ENCODE measurements around the gene PAGR1. TPM values are rescaled to one million over a fixed set of nuclear protein-coding genes. Genes with fewer than 3 reads are reported as not detected.

Gene PAGR1
- total and polyA plus RNA-seq, 2 of the 13 experiments (the other 11 are each of a cell fraction or from before 2014, with no cell fraction given), result 9.8 to 66.4 TPM

- TF ChIP-seq HMGXB3 (CRISPR knock-in tag; IDR thresholded peaks at IDR 0.05; ENCODE audit: borderline replicate concordance) (0 out of 2 replicates have a peak, but pooled peaks have one; percentile 4), ZNF772 (CRISPR knock-in tag; IDR thresholded peaks at IDR 0.05) (0 out of 2 replicates have a peak, but pooled peaks have one; percentile 19), NFIC (IDR thresholded peaks at IDR 0.05; ENCODE audit: low read length) (0 out of 2 replicates have a peak, but pooled peaks have one; percentile 29), ZNF225 (CRISPR knock-in tag; IDR thresholded peaks at IDR 0.05) (peak; percentile 63; the same call in 1 of the 2 replicates), SSRP1 (CRISPR knock-in tag; IDR thresholded peaks at IDR 0.05) (0 out of 2 replicates have a peak, but pooled peaks have one; percentile 48), HNF4G (IDR thresholded peaks at IDR 0.05; ENCODE audit: borderline replicate concordance, low read depth, low read length) (peak; percentile 21; the same call in 1 of the 2 replicates), HNF4G (CRISPR knock-in tag; IDR thresholded peaks at IDR 0.05; ENCODE audit: borderline replicate concordance, low read depth) (no peak; the same call in 1 of the 2 replicates), MXD4 (CRISPR knock-in tag; IDR thresholded peaks at IDR 0.05) (0 out of 2 replicates have a peak, but pooled peaks have one; percentile 7), TFE3 (CRISPR knock-in tag; IDR thresholded peaks at IDR 0.05) (peak; percentile 22; the same call in 1 of the 2 replicates), ZNF687 (CRISPR knock-in tag; IDR thresholded peaks at IDR 0.05) (peak; percentile 65), HMGXB4 (CRISPR knock-in tag; IDR thresholded peaks at IDR 0.05; ENCODE audit: borderline replicate concordance in 1 of 2, low read depth in 1 of 2) (peak in 1 of 2 experiments; percentile 59; a peak in 1 of 4 replicates), POLR2A (IDR thresholded peaks at IDR 0.05; ENCODE audit: insufficient read depth in 1 of 2, low read depth in 2 of 2, low read length in 2 of 2) (peak; percentile 1 to 47; a peak in 1 of 4 replicates), MATR3 (CRISPR knock-in tag; IDR thresholded peaks at IDR 0.05) (no peak), ZNF891 (CRISPR knock-in tag; IDR thresholded peaks at IDR 0.05) (no peak), ZBTB38 (CRISPR knock-in tag; IDR thresholded peaks at IDR 0.05) (peak; percentile 12; the same call in 1 of the 2 replicates), NPAS2 (CRISPR knock-in tag; IDR thresholded peaks at IDR 0.05; ENCODE audit: borderline replicate concordance) (no peak)
Measured at GRCh38 chr16:29820730-29821642, 5.0 kb downstream of the PAGR1 start (continued).

Data from HepG2 (cell line).